Mesangial cell (primary cell): ENCODE measurements around the gene MAN2A1. TPM values are rescaled to one million over a fixed set of nuclear protein-coding genes. Genes with fewer than 3 reads are reported as not detected.

Experiments
- total RNA-seq: library from RNA; depleted of rRNA; stranded (reverse); fragments of >200 nt; gene quantifications from 2 replicates; pipeline ENCODE4 v1.2.3, GENCODE V29; 2015

Gene MAN2A1
- 25.5 and 34.5 TPM in 2 replicates for total RNA-seq

DNA sequence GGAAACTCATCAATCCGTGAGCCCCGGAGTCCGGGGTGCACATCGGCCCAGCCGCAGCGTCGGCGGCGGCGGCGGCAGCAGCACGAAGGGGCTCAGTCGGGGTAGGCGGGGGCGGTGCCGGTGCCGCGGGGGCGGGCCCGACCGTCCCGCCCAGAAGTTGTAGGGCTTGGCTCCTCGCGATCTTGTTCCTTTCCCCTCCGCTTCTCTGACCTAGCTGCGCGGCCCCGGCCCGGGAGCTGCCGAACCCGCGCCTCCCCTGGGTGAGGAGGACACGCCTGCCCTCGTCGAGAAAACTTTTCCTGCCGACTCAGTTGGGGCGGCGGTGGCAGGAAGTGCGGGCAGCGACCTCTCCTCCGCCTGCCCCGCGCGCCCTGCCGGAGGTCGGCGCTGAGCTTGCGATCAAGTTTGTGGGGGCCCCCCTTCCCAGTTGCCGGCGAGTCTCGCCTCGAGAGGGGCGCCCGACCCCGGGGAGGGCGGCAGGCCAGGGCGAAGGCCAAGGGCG is at the start of gene MAN2A1:
MAN2A1 (plus strand) TSS at position 188 of the 502 bp plus-strand sequence. CDS start 491 bp downstream, outside the sequence.

